NCI-H1436 treated with DMSO at 0.1 percent for 48 hours (cell line): ENCODE results near the gene MMS19.
A peak's percentile ranks its signal among the peaks of the same experiment; 100 is the strongest.
"Not testable (repeated sequence)": the region's sequence is repeated elsewhere in the genome, so short reads cannot be mapped to it uniquely, and the experiment has no call there.

Experiments used
- DNase-seq: peaks from one replicate; lab custom pipeline; 2025; lab: John Stamatoyannopoulos, UW

Gene MMS19

DNA sequence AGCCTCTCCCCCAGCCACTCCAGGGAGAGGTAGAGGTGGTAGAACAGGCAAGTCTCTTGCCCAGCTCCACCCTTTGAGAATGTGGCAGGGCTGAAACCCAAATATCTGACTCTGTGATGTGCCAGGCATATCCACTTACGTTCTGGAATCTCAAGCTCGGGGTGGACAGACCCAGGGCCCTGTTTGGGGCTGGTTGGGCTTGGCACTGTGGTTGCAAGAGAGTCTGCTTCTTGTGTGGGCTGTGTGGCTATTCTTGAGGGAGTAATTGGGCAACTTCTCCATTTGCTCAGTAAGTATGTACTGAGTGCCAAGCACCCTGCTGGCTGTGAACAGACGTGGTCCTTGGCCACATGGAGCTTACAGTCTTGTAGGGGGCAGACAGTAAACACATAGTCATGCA, 5.2 kb upstream of the MMS19 start:
- DNase-seq: no peak

- no peak for DNase-seq
Measured at GRCh38 chr10:97502916-97503315, 4.7 kb upstream of the MMS19 start.

- DNase-seq: no peak
Measured at GRCh38 chr10:97500297-97500575, 2.0 kb upstream of the MMS19 start.

DNA sequence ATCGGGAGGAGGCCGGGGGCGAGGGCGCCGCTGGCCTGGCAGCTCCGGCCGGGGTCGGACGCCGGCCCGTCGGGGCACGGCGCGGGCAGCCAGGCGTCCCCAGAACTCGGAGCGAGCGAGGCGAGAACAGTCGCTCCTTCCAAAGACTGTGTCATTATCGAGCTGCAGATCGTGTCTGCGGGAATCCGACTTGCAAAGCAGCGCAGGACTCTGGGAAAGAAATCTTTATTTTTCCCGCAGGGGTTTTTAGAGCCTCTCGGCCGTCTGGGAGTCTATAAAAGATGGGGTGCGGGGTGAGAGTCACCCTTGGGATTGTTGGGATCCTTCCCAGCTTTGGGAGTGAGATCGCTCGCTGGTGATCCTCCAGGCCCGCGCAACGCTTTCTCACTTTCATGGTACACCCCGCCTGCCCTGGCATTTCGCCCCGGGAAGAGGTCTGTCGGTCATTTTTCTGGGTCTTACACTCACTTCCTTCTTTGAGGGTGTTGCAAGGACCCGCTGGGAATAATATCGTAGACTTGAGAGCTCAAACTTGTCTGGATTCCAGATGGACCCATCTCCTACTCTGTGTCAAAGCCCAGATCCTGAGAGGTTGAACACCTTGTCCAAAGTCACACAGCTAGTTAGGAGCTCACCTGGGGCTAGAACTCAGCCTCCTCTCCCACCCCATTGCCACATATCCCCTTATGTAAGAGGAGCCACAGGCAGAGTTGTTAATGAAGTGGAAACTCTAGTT, 1.5 kb upstream of the MMS19 start:
- no peak for DNase-seq

DNA sequence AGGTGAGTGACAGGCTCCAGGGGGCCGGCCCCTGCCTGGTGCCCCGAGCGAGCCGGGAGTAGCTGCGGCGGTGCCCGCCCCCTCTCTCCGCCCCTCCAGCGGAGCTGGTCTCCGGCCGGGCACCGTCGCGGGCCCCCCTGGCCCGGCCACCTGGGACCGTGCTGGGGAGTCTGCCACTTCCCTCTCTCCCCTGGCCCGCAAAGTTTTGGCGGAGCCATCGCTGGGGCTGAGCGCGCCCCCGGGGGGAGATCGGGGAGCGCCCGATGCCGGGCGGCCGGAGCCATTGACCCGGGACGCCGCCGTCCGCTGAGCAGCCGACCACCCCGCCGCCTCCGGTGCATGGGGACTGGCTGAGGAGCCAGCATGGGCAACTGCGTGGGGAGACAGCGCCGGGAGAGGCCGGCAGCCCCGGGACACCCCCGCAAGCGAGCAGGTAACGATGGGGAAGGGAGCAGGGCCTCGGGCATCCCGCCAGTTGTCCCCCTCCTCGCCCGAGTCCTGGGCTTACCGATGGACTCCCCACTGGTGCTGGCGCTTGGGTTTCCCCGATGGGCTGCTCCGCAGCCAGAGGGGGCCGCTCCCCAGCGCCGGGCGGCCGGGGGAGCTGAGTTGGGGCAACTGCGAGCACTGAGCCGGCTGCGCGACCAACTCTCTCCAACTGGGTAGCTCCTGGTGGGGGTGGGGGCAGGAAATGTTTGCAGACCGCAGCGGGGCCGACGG, 779 bp upstream of the MMS19 start, which contains the start of gene UBTD1:
Gene UBTD1, plus strand, starts transcription at position 84 of the 720 bp plus-strand sequence. Its CDS starts 280 bp downstream, at position 364.
- no peak for DNase-seq

DNA sequence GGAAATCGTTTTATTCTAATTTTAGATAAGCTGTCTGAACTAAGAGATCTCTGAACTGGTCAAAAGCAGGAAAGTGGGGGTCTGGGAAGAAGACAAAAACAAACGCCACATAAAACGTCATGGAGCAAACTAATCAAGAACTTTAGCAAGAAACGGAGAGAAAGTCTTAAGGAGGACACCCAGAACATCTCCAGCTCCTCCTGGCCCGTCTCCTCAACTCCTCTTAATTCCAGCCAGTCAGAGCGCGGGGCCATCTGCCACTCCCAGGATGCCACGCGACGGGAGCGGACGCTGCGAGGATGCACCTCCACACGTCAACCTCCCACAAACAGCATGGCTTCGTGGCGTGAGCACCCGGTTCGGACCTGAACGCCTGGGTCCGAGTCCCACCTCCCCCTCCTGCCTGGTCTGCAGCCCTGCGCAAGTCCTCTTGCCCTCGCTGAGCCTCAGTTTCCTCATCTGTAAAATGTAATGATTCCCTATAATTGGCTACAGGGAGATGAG, 598 bp downstream of the MMS19 start:
- DNase-seq: peak; percentile 9

DNA sequence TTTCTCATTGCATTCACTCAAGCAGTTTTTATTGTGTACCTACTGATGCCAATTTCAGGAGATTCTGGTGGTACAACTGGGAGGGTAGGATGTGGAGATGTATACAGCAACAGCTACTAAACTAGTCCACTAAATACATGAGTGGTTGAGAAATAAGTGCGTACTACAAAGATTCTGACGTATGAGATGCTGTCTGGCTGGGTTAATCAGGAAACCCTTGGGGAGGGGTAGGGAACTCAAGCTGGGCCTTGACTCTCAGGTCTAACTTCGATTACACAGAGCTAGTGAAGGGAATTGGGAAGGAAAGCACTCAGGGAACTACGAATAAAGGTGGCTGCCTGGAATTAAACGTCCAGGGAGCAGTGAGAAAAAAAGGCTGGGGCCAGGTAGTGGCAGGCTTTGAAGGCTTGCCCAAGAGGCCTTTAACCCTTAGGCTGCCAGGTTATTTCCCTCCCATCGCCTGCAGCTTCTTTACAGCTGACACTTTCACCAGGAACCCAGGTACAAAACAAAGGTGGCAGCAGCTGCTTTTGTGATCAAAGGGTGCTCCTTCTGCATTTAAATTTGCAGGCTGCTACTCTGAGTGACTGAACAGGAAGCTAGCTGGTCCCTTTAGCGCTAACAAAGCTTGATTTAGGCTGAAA, 3.2 kb downstream of the MMS19 start:
- no peak for DNase-seq

DNA sequence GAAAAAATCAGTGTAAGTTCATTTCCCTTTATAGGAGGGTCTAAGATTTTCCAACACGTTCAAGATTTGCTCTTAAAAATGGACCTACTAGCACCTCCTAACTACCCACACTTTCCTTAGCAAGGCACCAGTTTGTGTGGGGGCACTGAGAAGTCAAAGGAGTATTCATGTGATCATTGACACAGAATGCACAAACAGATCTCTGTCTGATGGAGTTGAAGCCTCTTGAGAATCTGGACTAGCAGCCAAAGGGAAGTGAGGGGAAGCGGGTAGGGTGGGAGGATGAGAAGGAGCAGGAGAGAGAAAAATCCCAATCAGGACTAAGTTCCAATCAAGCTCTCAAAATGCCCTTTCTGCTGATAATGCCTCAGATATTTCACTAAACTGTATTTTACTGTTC, 4.1 kb downstream of the MMS19 start:
- DNase-seq: no peak

GRCh38 chr10:97490592-97490991, 7.6 kb downstream of the MMS19 start:
- DNase-seq: no peak

DNA sequence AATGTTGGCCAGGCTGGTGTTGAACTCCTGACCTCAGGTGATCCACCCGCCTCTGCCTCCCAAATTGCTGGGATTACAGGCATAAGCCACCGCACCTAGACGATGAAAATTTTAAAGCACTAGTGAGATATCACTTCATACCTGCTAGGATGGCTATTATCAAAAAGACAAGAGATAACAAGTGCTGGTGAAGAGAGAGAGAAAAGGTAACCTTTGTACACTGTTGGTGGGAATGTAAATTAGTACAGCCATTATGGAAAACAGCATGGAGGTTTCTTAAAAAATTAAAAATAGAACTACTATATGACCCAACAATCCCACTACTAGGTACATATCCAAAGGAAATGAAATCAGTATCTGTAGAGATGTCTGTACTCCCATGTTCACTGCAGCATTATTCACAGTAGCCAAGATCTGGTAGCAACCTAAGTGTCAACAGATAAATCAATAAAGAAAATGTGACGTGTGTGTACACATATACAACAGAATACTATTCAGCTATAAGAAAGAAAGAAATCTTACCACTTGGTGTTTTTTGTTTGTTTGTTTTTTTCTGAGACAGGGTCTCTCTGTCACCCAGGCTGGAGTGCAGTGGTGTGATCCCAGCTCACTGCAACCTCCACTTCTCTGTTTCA, 12.5 kb downstream of the MMS19 start:
- DNase-seq: no peak

DNA sequence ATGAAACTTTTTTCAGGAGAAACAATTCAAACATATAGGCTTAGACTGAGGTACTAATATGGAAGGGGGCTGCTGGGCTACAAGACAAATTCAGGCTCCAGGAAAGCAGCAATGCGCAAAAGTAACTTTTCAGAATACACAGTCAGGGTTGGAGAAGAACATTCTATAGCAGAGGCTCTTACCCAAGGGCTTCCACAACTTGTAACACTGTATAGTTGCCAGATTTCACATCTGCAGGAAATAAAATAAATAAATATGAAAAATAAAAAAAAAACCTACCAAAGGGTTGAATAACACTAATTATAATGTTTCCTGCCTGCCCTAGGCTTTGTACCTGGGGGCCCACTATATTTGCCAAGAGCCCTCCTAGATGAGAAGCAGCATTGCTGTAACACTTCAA, 14.3 kb downstream of the MMS19 start:
- DNase-seq: no peak

DNA sequence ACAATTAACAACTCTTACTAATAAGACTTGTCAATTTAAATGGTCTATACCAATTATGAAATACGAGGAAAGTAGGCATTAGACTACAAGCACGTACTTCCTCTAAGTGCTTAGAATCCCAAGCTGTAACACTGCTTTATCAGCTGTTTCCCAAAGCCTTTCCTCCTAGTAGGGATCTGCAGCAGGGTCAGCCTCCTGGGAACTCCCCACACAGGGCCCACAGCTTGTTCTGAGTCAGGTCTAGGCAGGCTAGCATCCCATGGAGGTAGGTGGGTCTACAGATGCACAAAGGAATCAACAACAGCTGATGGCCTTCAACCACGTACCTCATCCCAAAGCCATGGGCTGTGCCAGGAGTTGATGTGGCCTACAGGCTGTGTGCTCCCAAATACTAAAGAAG, 14.7 kb downstream of the MMS19 start:
- no peak for DNase-seq

DNA sequence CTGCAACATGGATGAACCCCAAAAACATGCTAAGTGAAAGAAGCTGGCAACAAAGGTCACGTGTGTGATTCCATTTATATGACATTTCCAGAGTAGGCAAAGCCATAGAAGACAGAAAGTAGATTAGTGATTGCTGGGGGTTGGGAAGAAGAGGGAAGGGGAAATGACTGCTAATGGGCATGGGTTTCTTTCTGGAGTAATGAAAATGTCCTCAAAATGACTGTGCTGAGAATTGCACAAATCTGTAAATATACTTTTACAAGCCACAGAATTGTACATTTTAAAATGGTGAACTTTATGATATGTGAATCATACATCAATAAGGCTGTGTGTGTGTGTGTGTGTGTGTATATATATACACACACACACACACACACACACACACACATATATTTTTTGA, 15.8 kb downstream of the MMS19 start:
- DNase-seq: no peak

DNA sequence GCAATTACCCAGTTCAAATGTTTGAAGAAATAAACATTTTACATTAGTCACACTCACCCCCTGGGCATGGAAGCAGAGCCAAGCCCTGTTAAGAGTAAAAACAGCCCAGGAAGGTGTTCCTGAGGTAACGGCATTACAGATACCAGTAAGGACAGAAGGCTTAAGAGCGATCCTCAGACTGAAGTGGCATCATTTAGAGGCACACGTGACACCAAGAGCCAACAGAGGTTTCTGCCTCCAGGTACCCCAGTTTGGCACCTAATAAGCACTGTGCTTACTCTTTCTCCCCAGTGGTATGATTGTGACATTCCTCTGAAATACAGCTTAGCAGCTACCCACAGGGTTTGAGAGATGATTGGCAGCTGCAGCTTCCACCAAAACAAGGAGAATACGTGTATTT, 17.2 kb downstream of the MMS19 start:
- no peak for DNase-seq

- no peak for DNase-seq
Measured at GRCh38 chr10:97479939-97480338, 18.3 kb downstream of the MMS19 start.

- DNase-seq: not testable (repeated sequence)
Measured at GRCh38 chr10:97479410-97479809, 18.8 kb downstream of the MMS19 start.

GRCh38 chr10:97475936-97476594, 22.2 kb downstream of the MMS19 start:
- DNase-seq: no peak

DNA sequence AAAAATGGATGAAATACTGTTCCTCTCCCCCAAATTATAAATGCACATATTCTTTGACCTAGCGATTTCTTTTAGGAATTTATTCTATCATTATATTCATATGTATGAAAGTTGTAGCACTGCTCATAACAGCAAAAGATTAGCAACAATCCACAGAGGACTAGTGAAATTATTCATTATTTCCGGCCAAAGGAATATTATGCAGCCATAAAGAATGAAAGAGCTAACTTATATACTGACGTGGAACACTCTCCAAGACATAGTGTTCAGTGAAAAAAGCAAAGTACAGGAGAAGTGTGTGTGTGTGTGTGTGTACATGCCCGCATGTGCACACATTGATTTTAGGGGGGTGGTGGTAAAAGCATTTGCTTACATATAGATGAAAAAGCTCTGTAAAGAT, 23.3 kb downstream of the MMS19 start:
- DNase-seq: no peak

- DNase-seq: not testable (repeated sequence)
Measured at GRCh38 chr10:97468781-97469180, 29.4 kb downstream of the MMS19 start.

DNA sequence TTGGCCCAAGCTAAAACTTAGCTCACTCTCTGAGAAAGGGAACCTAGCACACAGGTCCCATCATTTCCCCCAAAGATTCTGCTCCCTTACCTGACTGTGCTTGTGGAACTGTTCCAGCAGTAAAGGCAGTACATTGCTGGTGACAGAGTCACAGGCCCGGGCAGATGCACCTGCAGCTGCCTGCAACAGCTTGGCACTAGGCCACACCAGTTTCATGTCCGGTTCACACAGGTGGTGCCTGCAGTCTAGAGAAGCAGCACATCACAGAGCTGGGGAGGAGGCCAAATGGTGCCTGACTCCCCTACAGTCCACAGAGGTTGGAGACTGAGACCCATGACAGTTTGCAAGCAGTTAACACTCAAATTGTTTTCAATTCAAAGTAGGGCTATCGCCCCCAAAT, 30.1 kb downstream of the MMS19 start:
- no peak for DNase-seq

- no peak for DNase-seq
Measured at GRCh38 chr10:97466755-97467154, 31.5 kb downstream of the MMS19 start.

- no peak for DNase-seq
Measured at GRCh38 chr10:97465982-97466381, 32.2 kb downstream of the MMS19 start.
